Glutamatergic neuron (in vitro differentiated cells): Measurements from ENCODE around the gene SEC24B. TPM values are rescaled to one million over a fixed set of nuclear protein-coding genes. Genes with fewer than 3 reads are reported as not detected.

Source experiments
- DNase-seq: peaks from one replicate; pipeline ENCODE4 v3.0.0; 2022
- H3K27ac Mint-ChIP-seq: one replicate; pipeline ENCODE4 v1.8.0; 2020; ENCODE audit warnings: mild to moderate bottlenecking, mixed read lengths, inconsistent platforms; ENCODE audit not compliant: unreplicated experiment
- H3K27me3 Mint-ChIP-seq: one replicate; pipeline ENCODE4 v1.8.0; 2020; ENCODE audit warnings: mild to moderate bottlenecking, moderate library complexity, mixed read lengths, inconsistent platforms; ENCODE audit not compliant: unreplicated experiment
- H3K36me3 Mint-ChIP-seq: one replicate; pipeline ENCODE4 v1.8.0; 2020; ENCODE audit warnings: mild to moderate bottlenecking, mixed read lengths, inconsistent platforms; ENCODE audit not compliant: unreplicated experiment
- H3K4me1 Mint-ChIP-seq: one replicate; pipeline ENCODE4 v1.8.0; 2020; ENCODE audit warnings: mild to moderate bottlenecking, low read depth, mixed read lengths, inconsistent platforms; ENCODE audit not compliant: unreplicated experiment
- H3K4me3 Mint-ChIP-seq: one replicate; pipeline ENCODE4 v1.8.0; 2020; ENCODE audit warnings: mild to moderate bottlenecking, mixed read lengths, inconsistent platforms; ENCODE audit not compliant: unreplicated experiment
- H3K9me3 Mint-ChIP-seq: one replicate; pipeline ENCODE4 v1.8.0; 2020; ENCODE audit warnings: mild to moderate bottlenecking, moderate library complexity, mixed read lengths, inconsistent platforms; ENCODE audit not compliant: unreplicated experiment
- total RNA-seq: library from RNA; stranded (reverse); fragmentation: NEBNext Ultra II Directional; extraction: Animal tissue kit (Norgen Biotek cat#: 25700); gene quantifications from one replicate; pipeline ENCODE4 v1.2.1, GENCODE V29; 2021; ENCODE audit not compliant: unreplicated experiment
- TF ChIP-seq, protein P1 (sequence below): fragments of 200-600 bp; sonication (generic); IDR thresholded peaks from one replicate; pipeline ENCODE4 v1.5.0; 2021; ENCODE audit not compliant: partially characterized antibody, unreplicated experiment

The SEC24B gene
- total RNA-seq, 1 donor from 2014 or later, result 27.6 TPM

DNA sequence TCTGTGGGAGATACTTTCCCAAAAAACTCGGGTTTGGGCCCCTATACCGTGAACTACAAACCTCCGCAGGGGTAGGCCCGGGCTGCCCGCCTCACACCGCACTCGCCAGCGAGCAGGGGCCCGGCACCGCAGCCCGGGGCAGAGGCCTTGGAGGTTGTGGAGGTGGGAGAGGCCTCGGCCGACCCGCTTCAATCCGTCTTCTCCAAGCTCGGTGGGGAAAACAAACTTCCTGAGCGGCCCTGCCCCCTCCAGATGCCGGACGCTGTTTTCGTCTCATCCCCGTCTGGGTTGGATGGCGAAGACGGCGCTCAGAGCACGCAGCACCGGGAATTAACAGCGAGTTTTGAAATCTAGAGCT, 126.0 kb downstream of the SEC24B start:
- Mint-ChIP-seq H3K4me3 (peak overlapping the region; percentile 83), H3K27me3 (no peaks in the 10 kb centered on the region), H3K9me3 (peaks cover 5% of the 10 kb centered on the region), H3K4me1 (no peaks in the 10 kb centered on the region), H3K27ac (no peak overlapping the region), H3K36me3 (no peaks in the 10 kb centered on the region)
- peak; percentile 38 for DNase-seq
- TF ChIP-seq, protein P1, sequence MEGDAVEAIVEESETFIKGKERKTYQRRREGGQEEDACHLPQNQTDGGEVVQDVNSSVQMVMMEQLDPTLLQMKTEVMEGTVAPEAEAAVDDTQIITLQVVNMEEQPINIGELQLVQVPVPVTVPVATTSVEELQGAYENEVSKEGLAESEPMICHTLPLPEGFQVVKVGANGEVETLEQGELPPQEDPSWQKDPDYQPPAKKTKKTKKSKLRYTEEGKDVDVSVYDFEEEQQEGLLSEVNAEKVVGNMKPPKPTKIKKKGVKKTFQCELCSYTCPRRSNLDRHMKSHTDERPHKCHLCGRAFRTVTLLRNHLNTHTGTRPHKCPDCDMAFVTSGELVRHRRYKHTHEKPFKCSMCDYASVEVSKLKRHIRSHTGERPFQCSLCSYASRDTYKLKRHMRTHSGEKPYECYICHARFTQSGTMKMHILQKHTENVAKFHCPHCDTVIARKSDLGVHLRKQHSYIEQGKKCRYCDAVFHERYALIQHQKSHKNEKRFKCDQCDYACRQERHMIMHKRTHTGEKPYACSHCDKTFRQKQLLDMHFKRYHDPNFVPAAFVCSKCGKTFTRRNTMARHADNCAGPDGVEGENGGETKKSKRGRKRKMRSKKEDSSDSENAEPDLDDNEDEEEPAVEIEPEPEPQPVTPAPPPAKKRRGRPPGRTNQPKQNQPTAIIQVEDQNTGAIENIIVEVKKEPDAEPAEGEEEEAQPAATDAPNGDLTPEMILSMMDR, result no peak

DNA sequence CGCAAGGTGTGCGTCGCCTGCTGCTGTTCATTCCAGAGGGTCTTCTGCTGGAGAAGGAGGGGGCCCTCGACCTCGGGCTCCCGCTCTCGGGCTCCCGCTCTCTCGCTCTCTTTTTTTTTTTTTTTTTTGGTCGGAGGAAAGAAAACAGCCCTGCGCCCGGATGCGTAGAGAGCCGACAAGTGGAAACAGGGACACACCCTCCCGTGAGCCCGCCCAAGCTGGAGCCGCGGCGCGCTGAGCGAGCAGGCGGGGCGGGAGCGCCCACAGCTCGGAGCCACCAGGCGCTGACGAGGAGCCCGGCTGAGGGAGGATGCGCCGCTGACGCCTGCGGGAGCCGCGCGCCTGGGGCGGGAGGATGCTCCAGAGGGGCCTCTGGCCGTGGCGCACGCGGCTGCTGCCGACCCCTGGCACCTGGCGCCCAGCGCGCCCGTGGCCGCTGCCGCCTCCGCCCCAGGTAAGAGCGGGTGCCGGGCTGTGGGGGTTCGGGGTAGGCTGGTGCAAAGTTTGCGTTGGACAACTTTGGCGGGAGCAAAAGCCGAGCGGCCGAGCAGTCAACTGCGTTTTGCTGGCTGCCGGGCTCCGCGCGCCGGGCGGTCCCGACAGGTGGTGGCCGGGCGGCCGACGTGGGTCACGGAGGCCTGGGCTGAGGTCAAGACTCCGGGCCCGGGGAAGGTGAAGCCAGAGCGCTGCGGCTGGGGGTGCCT, 126.5 kb downstream of the SEC24B start, which contains the start of gene MCUB:
TSS of gene MCUB (plus strand) at position 264 of the 704 bp plus-strand sequence. CDS start at position 356, 92 bp downstream.
- H3K27me3 Mint-ChIP-seq, result no peaks in the 10 kb centered on the region
- no peaks in the 10 kb centered on the region for H3K4me1 Mint-ChIP-seq

DNA sequence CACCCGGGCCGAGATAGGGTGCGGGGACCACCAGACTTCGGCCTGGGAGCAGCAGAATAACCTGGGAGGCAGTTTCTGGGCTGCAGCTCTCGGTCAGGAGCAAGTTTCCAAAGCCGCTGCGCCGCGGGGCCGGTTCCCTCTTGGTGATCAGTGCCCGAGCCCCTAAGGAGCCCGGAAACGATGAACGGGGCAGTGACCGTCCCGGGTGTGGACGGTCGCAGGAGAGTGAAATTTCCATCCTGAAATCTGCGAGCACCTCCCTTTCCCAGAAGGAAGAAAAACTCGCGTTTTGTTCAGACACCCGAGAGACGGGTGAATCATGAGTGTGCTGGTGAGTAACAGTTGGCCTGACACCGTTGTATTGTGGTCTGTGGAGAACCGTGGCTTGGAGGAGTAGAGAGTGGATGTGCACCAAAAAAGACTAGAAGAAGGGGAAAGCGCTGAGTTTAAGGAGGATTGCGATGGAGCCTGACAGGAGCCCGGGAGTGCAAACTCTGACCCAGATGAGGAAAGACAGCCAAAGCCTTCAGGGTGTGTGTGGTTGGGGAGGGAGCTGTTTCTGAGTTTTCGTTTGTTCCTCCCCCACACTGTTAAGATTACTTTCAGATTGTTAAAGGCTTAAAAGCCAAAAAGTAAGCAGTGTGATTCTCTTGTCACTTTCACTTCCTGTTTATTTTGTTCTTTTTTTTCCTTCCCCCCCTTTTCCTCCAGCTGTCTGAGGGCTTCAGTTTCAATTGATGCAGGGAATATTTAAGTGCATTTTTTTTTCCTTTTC, 127.3 kb downstream of the SEC24B start:
- Mint-ChIP-seq H3K4me3 (peak overlapping the region; percentile 89), H3K9me3 (peaks cover 5% of the 10 kb centered on the region), H3K4me1 (no peaks in the 10 kb centered on the region), H3K27ac (no peak overlapping the region), H3K36me3 (no peaks in the 10 kb centered on the region), H3K27me3 (no peaks in the 10 kb centered on the region)
- DNase-seq, result no peak
- TF ChIP-seq, protein P1, result no peak

More for the DNA sequence above, 126.5 kb downstream of the SEC24B start, which contains the start of gene MCUB:
- peak; percentile 89 for DNase-seq
- H3K9me3 Mint-ChIP-seq, result peaks cover 5% of the 10 kb centered on the region
- TF ChIP-seq, protein P1, result no peak
- peak within 1 kb of the TSS; percentile 89 for H3K4me3 Mint-ChIP-seq
- H3K27ac Mint-ChIP-seq, result no peak within 1 kb of the TSS
- H3K36me3 Mint-ChIP-seq, result no peaks in the 10 kb centered on the region

DNA sequence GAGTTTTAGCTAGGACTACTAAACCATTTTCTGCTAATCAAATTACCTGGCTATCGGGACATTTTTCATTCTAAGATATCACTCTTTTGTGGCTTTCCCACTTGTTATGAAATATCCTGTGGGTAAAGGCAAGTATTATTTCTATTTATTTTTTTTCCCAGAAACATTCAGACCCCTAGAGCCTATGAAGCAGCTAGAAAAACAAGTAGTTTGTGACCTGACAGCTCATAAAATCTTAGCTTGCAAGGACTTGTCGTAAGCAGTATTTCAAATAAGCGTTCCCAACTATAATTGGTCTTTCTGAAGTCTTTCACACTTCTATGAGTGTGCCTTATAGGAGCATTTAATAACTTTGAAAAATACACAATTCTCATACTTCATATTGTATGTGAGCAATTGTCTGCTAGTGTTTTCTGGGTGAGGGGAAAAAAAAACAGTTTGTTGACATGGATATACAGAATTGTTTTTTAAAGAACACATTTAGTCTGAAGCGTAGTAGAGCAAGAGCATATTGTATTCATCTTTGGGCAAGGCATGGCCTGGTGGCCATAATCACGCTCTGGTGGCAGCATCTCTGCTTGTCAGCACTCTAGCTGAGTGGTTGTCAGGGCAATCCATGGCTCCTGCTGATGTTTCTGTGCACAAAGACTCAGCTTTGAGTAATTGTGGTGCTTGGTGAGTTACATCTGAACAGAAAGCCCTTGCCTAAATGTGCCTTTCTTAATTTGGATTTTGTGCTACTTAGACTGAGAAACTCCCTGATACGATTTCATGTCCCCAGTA, 129.0 kb downstream of the SEC24B start:
- H3K36me3 Mint-ChIP-seq, result no peaks in the 10 kb centered on the region
- no peak overlapping the region for H3K27ac Mint-ChIP-seq
- no peaks in the 10 kb centered on the region for H3K27me3 Mint-ChIP-seq
- no peak overlapping the region for H3K4me3 Mint-ChIP-seq
- DNase-seq, result no peak
- peaks cover 2% of the 10 kb centered on the region for H3K9me3 Mint-ChIP-seq
- no peaks in the 10 kb centered on the region for H3K4me1 Mint-ChIP-seq
- TF ChIP-seq, protein P1, result no peak
